ENCODE data around the gene QDPR. TPM values are rescaled to one million over a fixed set of nuclear protein-coding genes. Genes with fewer than 3 reads are reported as not detected.

Gene QDPR
- total and polyA plus RNA-seq, 3 experiments from 2014 or later: 36.1 to 54.9 (median 50.9) TPM

- Histone ChIP-seq H3K4me1 (ENCODE audit: insufficient read depth, low read length) (no peaks in the 10 kb centered on the region), H3K9me3 (ENCODE audit: low read length) (no peaks in the 10 kb centered on the region), H3K27me3 (ENCODE audit: insufficient read depth, low read length, poor library complexity, severe bottlenecking) (no peaks in the 10 kb centered on the region), H3K4me3 (ENCODE audit: low read length) (no peak overlapping the region), H3K27ac (ENCODE audit: low read depth, low read length) (no peak overlapping the region), H3K36me3 (ENCODE audit: insufficient read depth, low read length) (no peaks in the 10 kb centered on the region)
- ChIA-PET POLR2A (no interaction called here), CTCF (interaction anchor here (1.2 to 1.7 kb wide), 2 partner anchors 9 to 10 kb away, joined by 3 read pairs; no protein-coding TSS in a partner anchor)
- no peak for DNase-seq
- peaks cover 0 to 11% of the 10 kb centered on the region in 2 donors for H3K27me3 Mint-ChIP-seq
- H3K27ac Mint-ChIP-seq: no peak overlapping the region
- no peaks in the 10 kb centered on the region for H3K4me1 Mint-ChIP-seq
- no peak overlapping the region for H3K4me3 Mint-ChIP-seq
- peaks cover 0 to 8% (median 2%) of the 10 kb centered on the region in 5 donors for H3K9me3 Mint-ChIP-seq
- peaks cover 0 to 11% (median 0%) of the 10 kb centered on the region in 3 donors for H3K36me3 Mint-ChIP-seq
These were observed 75.2 kb downstream of the QDPR start for GRCh38 chr4:17436750-17437090.

Other genes with a start within 250 kb of the QDPR start
- not detected for gene CLRN2, start 3.1 kb upstream of the QDPR start, total RNA-seq
- not detected for gene CLRN2, start 3.1 kb upstream of the QDPR start, polyA plus RNA-seq
- gene LAP3, start 65.1 kb upstream of the QDPR start, total RNA-seq: 10 to 100 TPM; 89.0 to 93.0 TPM
- 49.6 TPM for gene LAP3, start 65.1 kb upstream of the QDPR start, polyA plus RNA-seq
- gene MED28, start 102.6 kb upstream of the QDPR start, total RNA-seq: 10 to 100 TPM; 49.4 to 51.7 TPM
- gene MED28, start 102.6 kb upstream of the QDPR start, polyA plus RNA-seq: 40.4 TPM